GM21515 (cell line): ENCODE results near the gene PFDN2.
A peak's percentile ranks its signal among the peaks of the same experiment; 100 is the strongest.

Experiments
- ATAC-seq: cut with Tn5 transposase; IDR thresholded peaks from one replicate; pipeline ENCODE4 v1.9.1; 2021; ENCODE audit not compliant: unreplicated experiment

Gene PFDN2

DNA sequence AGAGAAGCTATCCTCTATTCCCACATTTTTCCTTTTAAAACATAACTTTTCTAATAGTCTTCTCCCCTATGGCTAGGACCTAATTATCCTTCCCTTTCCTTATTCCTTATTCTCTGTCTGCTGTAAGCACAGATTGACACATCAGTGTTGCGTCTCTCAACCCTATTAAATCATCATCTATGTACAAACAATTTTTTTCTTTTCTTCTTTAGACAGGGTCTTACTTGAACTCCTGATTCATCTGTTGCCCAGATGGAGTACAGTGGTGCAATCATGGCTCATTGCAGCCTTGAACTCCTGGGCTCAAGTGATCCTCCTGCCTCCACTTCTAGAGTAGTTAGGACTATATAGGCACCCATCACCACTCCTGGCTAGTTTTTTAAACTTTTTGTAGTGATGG is 11.4 kb downstream of the PFDN2 start:
- ATAC-seq, result no peak

GRCh38 chr1:161100556-161100955 is 17.3 kb downstream of the PFDN2 start:
- no peak for ATAC-seq

DNA sequence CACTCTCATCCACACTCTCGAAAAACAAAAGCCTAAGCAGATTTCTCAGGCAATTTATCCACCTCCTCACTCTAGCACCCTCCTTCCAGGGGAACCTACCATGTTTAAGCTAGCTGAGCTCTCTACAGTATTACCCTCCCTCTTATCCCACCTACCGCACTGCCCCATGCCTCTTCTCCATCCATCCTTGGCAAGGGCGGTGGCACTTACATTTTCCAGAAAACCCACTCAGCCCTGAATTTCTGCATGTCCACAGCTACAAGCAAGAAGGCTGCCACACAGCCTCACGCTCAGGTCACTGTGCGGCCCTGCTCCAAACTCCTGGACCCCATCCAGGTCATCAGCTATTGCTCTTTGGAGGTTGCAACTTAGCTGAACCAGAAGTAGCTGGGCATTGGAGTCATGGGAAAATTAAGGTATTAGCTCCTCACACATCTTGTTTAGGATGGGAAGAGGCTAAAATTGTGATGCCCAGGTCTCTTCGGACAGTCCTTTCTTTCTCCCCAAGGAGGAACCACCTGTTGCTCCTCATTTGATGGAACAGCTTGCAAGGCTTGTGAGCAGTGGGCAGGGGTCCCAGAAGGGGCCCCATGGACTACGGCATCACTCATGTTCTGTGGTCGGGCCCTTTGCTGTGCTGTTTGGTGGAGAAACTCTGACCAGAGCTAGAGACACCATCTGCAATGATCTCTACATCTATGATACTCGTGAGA is 18.6 kb downstream of the PFDN2 start:
- no peak for ATAC-seq

DNA sequence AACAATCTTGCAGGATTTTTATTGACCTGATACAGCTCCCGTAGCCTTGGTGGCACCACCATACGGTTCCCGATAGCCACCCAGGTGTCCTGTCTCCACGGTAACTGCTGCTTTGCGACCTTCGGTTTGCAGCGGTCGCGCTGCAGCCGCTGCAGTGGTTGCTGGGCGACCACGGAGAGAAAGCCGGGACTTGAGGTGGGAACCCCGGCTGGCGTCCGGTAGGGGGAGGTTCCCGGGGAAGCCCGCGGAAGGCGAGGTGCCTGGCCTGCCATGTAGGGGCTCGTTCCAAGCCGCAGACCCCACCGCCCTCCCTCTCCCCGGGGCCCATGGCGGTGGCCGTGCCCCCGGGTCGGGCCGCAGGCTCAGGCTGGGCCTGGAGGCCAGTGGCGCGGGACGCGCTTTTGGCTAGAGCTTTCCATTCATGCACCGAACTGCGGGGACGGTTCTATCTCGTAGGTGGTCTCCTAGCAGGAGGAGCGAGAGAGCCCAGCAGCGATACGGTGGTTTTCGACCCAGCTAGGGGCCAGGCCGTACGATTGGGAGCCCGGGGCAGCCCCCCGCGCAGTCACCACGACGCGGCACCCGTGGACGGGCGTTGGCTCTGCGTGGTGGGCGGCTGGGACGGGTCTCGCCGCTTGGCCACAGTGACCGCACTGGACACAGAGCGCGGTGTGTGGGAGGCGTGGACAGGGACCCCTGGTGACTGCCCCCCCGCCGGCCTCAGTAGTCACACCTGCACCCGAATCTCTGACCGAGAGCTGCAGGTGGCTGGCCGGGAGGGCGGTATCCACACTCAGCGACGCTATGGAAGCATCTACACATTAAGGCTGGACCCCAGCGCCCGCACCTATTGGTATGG is 19.4 kb downstream of the PFDN2 start, which contains the start of gene KLHDC9:
KLHDC9 (plus strand) TSS at position 152 of the 859 bp plus-strand sequence; CDS start at position 327, 175 bp downstream.
- peak; percentile 71 for ATAC-seq

DNA sequence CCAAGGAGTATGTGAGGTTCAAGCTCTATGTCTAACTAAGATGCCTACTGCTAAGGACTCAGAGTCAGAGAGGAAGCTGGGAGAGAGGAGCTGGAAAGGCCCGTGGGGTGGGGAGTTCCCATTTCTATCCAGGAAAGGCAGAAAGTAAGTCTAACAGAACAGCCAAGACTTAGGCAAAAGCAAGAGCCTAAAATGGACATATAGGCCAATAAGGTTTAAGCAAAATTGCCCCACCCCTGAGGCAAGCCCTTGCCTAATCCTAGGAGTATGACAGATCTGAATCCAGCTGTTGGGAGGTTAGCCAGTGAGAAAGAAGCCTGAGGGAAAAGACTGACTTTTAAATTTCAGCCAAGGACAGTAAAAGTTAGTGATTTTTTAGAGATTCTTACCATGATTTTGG is 21.3 kb downstream of the PFDN2 start:
- ATAC-seq, result no peak

GRCh38 chr1:161096015-161096414 is 21.8 kb downstream of the PFDN2 start:
- no peak for ATAC-seq

DNA sequence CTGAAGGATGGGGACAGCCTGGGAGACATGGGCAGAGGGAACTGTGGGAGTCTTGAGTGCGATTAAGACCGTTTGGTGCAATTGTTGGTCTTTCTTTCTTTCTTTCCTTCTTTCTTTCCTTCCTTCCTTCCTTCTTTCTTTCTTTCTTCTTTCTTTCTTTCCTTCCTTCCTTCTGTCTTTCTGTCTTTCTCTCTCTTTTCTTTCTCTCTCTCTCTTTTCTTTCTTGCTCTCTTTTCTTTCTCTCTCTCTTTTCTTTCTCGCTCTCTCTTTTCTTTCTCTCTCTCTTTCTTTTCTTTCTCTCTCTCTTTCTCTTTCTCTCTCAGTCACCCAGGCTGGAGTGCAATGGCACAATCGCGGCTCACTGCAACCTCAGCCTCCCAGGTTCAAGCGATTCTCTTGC is 22.6 kb downstream of the PFDN2 start:
- ATAC-seq, result no peak

GRCh38 chr1:161094481-161094880 is 23.4 kb downstream of the PFDN2 start:
- ATAC-seq, result no peak

DNA sequence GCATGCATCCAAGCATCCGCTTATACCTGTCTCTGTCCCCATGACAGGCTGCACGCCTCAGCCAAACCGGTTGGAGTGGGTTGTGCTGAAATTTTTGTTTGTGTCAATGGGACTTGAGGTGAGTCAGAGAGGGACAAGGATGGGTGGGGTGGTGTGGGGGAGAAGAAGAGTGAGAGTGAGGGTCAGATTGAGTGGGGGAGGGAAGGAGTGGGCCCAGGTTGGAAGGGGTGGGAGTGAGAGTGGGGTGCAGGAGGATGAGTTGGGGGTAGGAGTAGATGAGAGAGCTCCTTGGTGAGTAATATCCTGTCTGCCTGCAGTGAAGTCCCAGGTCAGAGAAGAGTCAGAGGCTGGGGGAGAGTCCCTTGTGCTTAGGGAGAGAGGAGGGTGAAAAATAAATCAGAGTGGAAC is 25.2 kb downstream of the PFDN2 start:
- no peak for ATAC-seq

GRCh38 chr1:161091796-161092507 is 25.9 kb downstream of the PFDN2 start:
- ATAC-seq, result no peak

GRCh38 chr1:161091093-161091492 is 26.7 kb downstream of the PFDN2 start:
- no peak for ATAC-seq

- ATAC-seq, result no peak
Observed at GRCh38 chr1:161090617-161091016, 27.2 kb downstream of the PFDN2 start.

DNA sequence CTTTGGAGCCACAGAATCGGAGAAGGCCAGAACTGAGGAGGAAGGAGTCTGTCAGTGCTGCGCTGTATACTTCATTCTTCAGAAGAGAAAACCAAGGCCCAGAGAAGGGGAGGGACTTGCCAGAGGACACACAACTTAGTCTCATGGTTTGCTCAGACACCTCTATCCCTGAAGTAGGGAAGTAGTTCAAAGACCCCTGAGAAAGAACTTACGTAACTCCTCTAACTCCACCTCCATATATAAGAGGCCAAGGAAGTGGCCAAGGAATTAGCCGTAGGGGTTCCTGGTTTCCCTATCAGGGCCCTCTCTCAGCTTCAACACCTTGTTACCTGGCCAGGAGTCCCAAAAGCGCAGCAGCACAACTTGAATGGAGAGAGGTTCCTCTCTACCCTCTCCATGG is 27.9 kb downstream of the PFDN2 start:
- no peak for ATAC-seq

- no peak for ATAC-seq
Observed at GRCh38 chr1:161089251-161089924, 28.4 kb downstream of the PFDN2 start, which contains the start of gene NECTIN4. Gene NECTIN4, minus strand, starts transcription at chr1:161089558. Its CDS starts 262 bp downstream, at chr1:161089296.

- ATAC-seq, result no peak
Observed at GRCh38 chr1:161088587-161089110, 29.2 kb downstream of the PFDN2 start.

DNA sequence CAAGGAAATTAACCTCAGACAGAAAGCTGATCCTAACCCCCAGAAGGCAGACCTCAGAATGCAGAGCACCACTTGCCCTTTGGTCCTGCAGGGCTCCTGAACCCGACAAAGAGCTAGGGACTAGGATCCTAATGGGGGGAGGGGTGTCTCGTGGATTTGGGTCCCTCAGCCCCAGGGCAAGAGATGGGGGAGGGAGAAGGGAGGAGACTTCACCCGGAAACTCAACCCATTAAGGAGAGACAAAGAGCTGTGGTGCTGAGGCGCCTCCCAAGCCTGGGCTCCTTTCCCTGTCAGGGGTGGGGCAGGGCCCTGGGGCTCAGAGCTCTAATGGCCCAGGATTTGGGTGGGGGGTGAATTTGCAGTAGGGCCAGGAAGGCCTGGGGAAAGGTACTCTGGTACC is 31.4 kb downstream of the PFDN2 start:
- no peak for ATAC-seq

- ATAC-seq, result no peak
Observed at GRCh38 chr1:161085165-161085564, 32.7 kb downstream of the PFDN2 start.

- ATAC-seq, result no peak
Observed at GRCh38 chr1:161084597-161084988, 33.2 kb downstream of the PFDN2 start.

DNA sequence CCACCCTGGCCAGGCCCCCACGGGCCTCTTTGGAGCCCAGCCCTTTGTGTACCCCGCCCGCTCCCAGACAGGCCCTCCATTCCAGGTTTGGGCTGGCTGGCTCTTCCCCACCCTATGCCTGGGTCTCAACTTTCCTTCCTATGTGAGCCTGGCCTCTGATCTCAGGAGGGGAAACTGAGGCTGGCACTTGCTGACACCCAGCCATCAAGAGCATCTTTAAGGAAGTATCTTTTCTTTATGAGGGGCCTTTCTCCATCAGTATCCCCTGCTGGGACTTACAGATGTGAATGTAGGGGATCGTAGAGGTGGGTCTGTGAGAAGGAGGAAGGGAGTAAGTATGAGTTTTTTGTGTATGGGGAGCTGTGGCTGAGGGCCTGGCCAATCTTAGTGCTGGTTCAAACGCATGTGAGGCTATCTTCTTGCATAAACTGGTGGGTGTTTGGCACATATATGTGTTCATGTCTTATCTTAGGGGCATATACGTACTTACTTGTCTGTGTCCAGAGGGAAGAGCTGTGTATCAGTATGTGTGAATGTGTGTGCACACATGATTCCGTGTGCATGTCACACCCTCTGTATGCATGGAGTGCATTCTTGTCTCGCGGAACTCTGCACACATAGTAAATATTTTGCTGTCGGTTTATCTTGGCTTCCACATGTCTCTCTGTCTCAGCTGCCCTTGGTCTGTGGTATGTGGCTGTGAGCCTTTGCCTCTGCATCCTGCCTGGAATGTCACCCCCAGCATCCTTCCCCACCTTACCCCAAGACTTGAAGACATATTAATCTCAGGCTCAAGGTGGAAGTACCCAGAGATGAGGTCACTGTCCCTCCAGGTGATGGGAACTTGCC is 33.9 kb downstream of the PFDN2 start:
- no peak for ATAC-seq
